ENCODE data around the gene ZNF695.

DNA sequence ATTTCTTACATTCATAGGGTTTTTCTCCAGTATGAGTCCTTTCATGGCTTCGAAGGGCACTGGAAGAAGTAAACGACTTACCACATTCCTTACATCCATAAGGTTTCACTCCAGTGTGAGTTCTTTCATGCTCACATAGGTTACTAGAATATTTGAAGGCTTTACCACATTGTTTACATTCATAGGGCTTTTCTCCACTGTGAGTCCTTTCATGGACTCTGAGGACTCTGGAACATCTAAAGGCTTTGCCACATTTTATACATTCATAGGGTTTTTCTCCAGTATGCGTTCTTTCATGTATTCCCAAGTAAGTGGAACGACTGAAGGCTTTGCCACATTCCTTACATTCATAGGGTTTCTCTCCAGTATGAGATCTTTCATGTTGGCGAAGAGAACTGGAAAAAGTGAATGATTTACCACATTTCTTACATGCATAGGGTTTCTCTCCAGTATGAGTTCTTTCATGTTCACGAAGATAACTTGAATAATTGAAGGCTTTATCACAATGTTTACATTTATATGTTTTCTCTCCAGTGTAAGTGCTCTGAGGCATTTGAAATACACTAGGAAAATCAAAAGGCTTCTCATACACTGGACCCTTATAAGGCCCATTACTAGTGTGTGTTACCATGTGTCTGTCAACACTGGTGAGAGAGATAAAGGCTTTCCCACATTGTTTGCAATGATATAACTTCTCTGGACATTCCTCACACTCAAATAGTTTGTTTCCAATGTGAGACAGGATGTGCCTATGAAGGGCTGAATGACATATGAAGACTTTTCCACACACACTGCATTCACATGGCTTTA, 29.9 kb upstream of the ZNF695 start:
- TF ChIP-seq, protein P1, sequence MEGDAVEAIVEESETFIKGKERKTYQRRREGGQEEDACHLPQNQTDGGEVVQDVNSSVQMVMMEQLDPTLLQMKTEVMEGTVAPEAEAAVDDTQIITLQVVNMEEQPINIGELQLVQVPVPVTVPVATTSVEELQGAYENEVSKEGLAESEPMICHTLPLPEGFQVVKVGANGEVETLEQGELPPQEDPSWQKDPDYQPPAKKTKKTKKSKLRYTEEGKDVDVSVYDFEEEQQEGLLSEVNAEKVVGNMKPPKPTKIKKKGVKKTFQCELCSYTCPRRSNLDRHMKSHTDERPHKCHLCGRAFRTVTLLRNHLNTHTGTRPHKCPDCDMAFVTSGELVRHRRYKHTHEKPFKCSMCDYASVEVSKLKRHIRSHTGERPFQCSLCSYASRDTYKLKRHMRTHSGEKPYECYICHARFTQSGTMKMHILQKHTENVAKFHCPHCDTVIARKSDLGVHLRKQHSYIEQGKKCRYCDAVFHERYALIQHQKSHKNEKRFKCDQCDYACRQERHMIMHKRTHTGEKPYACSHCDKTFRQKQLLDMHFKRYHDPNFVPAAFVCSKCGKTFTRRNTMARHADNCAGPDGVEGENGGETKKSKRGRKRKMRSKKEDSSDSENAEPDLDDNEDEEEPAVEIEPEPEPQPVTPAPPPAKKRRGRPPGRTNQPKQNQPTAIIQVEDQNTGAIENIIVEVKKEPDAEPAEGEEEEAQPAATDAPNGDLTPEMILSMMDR (IDR thresholded peaks at IDR 0.05), result no peak
- TF ChIP-seq POLR2A (IDR thresholded peaks at IDR 0.05), result no peak
